ENCODE data around the gene CCL7.

Gene CCL7

GRCh38 chr17:34303606-34304005, 33.6 kb downstream of the CCL7 start:
- no peak for TF ChIP-seq ZFX (IDR thresholded peaks at IDR 0.05; ENCODE audit: borderline replicate concordance)
- TF ChIP-seq, protein P1, sequence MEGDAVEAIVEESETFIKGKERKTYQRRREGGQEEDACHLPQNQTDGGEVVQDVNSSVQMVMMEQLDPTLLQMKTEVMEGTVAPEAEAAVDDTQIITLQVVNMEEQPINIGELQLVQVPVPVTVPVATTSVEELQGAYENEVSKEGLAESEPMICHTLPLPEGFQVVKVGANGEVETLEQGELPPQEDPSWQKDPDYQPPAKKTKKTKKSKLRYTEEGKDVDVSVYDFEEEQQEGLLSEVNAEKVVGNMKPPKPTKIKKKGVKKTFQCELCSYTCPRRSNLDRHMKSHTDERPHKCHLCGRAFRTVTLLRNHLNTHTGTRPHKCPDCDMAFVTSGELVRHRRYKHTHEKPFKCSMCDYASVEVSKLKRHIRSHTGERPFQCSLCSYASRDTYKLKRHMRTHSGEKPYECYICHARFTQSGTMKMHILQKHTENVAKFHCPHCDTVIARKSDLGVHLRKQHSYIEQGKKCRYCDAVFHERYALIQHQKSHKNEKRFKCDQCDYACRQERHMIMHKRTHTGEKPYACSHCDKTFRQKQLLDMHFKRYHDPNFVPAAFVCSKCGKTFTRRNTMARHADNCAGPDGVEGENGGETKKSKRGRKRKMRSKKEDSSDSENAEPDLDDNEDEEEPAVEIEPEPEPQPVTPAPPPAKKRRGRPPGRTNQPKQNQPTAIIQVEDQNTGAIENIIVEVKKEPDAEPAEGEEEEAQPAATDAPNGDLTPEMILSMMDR (IDR thresholded peaks at IDR 0.05) = no peak
- no peak overlapping the region for H3K27ac ChIP-seq

DNA sequence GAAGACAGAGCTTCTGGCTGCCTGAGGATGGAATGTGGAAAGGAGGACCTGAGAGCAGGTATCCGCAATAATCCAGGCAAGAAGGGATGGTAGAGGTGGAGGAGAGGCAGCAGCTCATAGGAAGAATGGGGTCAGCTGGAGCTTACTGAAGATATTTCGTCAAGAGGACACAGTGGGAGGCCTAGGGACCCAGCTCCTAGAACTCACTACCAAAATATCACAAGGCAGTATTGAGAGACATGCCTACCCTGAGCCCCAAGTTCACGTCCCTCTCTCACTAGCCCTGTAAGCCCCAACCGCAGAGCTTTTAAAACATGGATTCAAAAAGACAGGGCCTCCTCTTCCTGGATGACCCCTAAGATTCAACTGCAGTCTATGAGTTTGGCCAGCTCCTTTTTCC, 35.0 kb downstream of the CCL7 start:
- TF ChIP-seq ZFX (IDR thresholded peaks at IDR 0.05; ENCODE audit: borderline replicate concordance) = no peak
- TF ChIP-seq, protein P1 (IDR thresholded peaks at IDR 0.05) = no peak
- no peak overlapping the region for H3K27ac ChIP-seq

GRCh38 chr17:34305606-34306005, 35.6 kb downstream of the CCL7 start:
- no peak overlapping the region for H3K27ac ChIP-seq
- TF ChIP-seq ZFX (IDR thresholded peaks at IDR 0.05; ENCODE audit: borderline replicate concordance) = no peak
- TF ChIP-seq, protein P1 (IDR thresholded peaks at IDR 0.05) = no peak

- H3K27ac ChIP-seq = no peak overlapping the region
- no peak for TF ChIP-seq ZFX (IDR thresholded peaks at IDR 0.05; ENCODE audit: borderline replicate concordance)
- TF ChIP-seq, protein P1 (IDR thresholded peaks at IDR 0.05) = no peak
Observed at GRCh38 chr17:34306466-34306865, 36.4 kb downstream of the CCL7 start.

DNA sequence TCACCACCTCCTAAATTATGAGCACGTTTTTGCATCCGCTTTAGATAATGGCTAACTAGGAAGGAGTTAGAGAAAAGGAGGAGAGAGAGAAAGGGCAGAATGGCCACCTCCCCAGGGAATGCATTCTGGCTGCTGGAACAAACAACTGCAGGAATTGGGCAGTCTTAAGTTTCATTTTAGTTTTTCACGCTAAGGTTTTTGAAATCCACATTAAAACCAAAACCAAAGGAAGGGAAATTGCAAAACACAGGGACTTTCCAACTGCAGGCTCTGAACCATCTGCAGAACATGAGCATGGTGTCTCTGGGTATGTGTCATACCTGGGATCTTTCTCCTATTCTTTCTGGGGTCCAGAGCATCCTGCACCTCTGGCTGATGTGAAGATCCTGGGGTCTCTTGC, 37.1 kb downstream of the CCL7 start:
- TF ChIP-seq, protein P1 (IDR thresholded peaks at IDR 0.05) = no peak
- no peak for TF ChIP-seq ZFX (IDR thresholded peaks at IDR 0.05; ENCODE audit: borderline replicate concordance)
- no peak overlapping the region for H3K27ac ChIP-seq

GRCh38 chr17:34308371-34308770, 38.4 kb downstream of the CCL7 start:
- H3K27ac ChIP-seq = no peak overlapping the region
- TF ChIP-seq, protein P1 (IDR thresholded peaks at IDR 0.05) = no peak
- TF ChIP-seq ZFX (IDR thresholded peaks at IDR 0.05; ENCODE audit: borderline replicate concordance) = no peak

DNA sequence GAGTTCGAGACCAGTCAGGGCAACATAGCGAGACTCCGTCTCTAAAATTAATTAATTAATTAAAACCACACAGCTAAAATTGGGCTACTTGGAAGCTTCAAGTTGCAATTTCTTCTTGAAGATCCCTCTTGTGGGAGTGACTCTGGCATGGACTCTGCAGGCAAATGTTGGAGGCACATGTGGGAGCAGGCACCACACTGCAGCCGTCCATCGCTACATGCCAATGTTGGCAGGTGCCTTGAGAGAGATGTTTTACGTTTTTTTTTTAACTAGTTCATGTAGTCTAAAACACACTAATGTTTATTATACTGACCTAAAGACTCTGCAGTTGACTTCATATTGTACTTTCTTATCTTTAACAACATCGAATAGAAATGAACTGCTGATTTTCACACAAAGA, 41.3 kb downstream of the CCL7 start:
- TF ChIP-seq, protein P1 (IDR thresholded peaks at IDR 0.05) = no peak
- TF ChIP-seq ZFX (IDR thresholded peaks at IDR 0.05; ENCODE audit: borderline replicate concordance) = no peak
- H3K27ac ChIP-seq = no peak overlapping the region
